Activated CD8-positive, alpha-beta memory T cell treated with anti-CD3 and anti-CD28 coated beads for 24 hours (primary cell): ENCODE data around the gene AFAP1L2.

ENCODE experiments used
- DNase-seq: peaks from one replicate; pipeline ENCODE4 v3.0.0-alpha.2; 2020

Gene AFAP1L2

GRCh38 chr10:114412907-114413797 is 8.8 kb upstream of the AFAP1L2 start:
- no peak for DNase-seq

DNA sequence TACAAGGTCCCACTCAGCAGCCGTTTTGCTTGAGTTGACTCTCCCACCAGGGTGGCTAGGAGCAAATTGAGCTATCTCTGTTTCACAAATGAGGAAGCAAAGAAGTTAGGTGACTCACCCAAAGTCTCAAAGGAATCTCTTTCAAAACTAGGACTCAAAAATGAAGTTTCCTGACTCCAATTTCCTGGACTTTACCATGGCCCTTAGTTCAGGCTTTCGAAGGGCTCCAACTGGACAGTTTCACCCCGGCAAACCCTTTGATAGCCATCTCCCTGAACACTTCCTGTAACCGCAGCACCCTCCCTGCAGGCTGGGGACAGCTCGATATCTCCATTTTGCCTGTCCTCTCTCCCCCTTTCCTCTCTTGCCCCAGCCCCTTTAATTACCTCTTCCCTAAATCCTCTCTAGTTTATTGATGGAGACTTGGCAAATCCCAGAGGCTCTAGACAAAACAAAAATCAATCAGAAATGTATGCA is 4.7 kb upstream of the AFAP1L2 start:
- DNase-seq: no peak

- no peak for DNase-seq
These were observed 4.0 kb upstream of the AFAP1L2 start for GRCh38 chr10:114408112-114408967.

- no peak for DNase-seq
These were observed 2.2 kb upstream of the AFAP1L2 start for GRCh38 chr10:114406455-114406854.

GRCh38 chr10:114405011-114405350 is 679 bp upstream of the AFAP1L2 start:
- no peak for DNase-seq

- no peak for DNase-seq
These were observed 651 bp downstream of the AFAP1L2 start for GRCh38 chr10:114403541-114404161.

DNA sequence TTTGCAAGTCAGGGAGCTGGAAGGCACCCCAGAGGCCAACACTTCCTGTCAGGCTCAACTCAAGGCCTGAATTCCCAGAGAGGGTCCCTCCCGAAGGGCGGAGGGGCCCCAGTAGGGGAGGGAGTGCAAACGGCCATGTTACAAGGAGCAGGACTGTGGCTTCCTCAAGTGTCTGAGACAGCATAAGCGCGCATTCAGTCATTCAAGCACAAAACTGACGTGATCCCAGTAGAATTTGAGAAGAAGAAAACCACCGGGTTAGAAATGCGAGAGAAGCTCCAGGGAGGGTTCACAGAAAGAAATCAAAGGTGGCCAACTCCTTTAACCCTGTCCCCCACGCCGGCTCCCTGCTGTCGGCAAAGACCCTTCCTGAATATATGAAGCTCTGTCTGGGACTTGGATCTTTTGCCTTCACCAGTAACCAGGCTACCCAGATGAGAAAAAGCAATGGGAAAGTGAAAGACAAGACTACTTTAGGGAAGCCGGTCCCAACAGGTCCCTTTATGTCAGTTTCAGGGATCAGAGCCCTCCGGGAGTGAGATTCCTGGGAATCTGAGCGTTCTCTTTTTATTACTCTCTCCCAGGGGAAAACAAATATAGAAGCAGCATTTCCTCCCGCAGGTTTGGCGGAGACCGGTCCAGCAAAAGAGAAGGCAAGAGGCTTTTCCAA is 1.3 kb downstream of the AFAP1L2 start:
- DNase-seq: no peak

GRCh38 chr10:114402233-114402632 is 2.1 kb downstream of the AFAP1L2 start:
- DNase-seq: no peak

DNA sequence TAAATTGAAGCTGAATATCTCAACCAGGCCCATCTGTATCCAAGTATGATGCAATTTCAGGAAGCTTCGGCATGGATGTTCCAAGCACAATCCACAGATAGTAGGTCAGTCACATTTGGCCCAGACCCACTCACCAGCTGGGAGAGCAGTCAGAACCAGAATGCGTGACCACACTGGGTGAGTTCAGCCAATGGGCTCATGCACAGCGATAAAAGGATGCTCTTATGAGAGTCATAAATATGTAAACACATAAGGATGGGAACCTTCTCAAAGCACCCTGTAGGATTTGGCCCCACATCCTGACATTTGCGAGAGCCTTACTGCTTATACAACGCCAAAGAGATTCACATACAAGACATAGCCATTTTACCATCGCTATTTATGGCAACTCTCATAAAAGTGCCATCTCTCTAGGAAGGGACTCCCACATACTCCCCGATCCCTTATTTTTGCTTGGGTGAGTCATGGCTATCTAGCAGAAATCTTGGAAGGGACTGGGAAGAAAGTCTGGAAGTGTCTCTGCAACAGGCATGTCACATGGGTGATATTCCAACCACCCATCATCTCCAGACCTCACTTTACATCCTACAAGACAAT is 3.0 kb downstream of the AFAP1L2 start:
- no peak for DNase-seq

DNA sequence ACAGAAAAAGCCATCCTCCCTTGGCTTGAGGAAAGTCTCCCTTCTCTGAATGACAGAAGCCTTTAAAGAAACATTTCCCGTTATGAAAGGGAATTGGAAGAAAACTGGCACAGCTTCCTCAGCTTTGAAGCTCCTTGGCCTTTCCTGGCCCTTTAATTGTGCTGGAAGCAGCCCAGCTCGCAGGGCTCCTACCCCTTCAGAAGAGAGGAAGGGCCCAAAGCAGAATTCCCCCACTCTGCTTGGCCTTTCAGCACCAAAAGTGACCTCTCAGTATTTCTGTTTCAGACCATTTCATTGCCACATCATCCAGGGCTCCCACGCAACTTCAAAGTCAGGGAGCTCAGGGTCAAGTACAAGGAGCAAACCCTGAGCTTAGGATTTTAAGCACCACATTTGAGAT is 4.2 kb downstream of the AFAP1L2 start:
- DNase-seq: no peak

DNA sequence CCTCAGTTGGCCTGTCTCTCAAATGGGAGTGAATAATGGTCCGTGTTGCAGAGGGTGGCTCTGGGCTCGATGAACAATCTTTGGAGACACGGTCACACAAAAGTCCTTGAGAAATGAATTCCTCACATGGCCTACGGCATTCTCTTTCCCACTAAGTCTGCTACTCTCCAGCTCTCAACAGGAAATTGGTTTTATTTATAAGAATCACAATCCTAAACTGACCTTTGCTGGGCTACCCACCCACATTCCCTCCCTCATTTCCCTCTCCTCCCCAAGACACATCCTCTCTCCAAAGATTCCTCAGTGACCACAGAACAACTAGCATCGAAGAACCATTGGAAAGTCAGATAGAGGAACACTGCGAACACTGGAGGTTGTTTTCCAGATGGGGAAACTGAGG is 4.7 kb downstream of the AFAP1L2 start:
- no peak for DNase-seq

DNA sequence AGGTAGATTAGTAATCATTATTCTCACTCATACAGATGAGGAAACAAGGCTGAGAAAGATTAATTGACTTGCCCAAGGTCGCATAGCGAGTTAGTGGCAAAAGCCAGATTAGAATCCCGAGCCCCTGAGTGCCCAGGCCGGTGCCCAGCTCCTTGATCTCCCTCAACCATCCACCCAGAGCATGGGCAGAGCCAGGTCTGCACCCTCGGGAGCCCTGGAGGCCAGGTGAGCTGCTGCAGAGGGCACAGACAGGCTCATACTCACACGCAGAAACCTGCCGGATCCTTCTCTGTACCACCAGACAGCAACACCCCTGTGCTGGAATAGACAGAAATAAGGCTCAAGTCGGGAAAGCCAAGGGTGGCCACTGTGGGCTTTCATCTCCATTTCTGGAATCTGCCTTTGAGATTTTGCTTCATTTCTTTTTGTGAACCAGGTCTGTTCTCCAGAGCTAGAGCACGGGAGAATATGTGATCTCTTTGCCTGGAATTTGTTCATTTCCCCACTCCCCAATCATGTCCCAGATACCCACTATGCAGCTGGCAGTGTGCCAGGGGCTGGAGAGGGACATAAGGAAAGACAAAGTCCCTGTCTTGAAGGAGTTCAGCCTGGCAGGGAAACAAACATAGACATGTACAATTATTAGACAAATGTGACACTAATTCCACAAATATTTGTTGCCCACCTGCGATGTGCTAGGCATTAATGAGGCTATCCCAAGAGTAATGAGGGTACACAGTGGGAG is 5.5 kb downstream of the AFAP1L2 start:
- DNase-seq: no peak

DNA sequence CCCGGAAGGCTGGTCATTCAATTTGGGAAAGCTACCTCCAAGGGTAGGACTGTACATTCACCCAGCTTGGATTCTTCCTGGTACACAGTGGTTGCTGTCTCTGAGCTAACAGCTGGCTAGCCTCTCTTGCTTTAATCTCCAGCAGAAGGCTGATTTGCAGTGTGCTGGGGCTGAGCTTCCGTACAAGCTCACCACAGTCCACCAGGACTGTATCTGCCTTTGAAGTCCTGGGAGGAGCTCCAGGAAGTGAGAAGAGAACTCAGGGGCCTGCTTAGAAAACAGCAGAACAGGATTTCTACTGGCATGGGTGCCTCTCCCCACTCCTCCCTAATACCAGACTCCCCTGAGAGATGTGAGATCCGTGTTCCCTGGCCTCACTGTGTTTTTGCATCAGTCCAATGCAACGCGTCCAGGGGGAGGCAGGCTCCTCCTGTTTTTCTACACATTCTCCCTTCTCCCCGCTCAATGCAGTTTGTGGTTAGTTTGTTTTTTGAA is 6.6 kb downstream of the AFAP1L2 start:
- no peak for DNase-seq

- DNase-seq: no peak
These were observed 7.8 kb downstream of the AFAP1L2 start for GRCh38 chr10:114396464-114396863.

GRCh38 chr10:114395366-114396022 is 8.8 kb downstream of the AFAP1L2 start:
- no peak for DNase-seq

DNA sequence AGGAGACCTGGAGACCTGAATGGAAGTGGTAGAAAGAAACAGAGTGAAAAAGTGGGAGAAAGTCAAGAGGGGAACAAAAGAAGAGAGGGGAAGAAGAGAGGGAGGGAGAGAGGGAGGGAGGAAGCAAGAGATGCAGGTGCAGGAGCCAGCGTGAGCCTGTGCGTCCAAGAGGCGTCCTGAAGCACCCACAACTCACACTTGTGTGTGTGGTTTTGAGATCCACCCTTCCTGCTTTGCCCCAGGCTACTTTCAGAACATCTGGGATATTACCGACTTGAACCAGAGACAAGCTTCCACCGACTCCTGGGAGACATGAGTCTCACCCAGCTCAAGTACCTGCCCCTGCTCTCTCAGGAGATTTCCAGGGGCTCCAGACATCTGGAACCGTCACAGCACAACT is 9.8 kb downstream of the AFAP1L2 start:
- DNase-seq: no peak

DNA sequence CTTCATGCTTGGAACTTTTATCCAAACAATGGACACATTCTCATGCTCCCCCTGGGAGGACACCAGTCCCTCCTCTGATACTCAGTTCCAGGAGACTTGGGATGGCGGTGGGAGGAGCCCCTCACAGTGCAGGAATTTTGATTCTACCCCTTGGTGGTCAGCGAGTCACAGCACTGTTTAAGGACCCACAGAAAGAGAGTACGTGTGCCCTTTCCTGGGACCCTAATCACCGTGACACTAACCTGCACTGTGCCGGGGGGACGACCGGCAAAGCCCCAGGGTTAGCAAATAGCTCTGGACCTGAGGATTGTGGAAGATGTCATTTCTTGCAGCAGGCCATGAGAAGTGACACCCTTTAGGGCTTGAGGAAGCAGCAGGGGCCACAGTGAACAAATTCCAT is 10.4 kb downstream of the AFAP1L2 start:
- DNase-seq: no peak

GRCh38 chr10:114393482-114393881 is 10.8 kb downstream of the AFAP1L2 start:
- DNase-seq: no peak

DNA sequence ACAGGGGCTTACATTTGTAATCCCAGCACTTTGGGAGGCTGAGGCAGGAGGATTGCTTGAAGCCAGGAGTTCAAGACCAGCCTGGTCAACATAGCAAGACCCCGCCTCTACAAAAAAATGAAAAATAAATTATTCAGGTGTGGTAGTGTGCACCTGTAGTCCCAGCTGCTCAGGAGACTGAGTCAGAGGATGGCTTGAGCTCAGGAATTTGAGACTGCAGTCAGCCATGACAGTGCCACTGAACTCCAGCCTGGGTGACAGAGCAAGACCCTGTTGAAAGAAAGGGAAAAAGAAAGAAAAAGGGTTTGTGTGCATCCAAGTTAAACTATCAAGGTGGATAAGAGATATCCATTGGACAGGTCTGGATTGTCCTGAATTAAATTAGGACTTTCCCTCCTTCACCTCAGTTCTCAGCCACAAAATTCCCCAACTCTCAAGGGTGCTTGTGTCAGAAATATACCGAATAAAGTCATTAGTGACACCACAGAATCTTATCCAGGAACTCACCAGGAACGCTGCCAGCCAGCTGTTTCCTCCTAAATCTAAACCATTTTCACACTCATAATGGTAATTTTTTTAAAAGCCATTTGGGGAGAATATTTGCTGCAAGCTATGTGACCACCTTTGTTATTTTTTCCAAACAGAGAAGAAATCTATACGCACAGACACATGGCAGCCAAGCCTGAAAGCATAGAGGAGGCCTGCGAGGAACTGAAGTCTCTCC is 12.0 kb downstream of the AFAP1L2 start:
- DNase-seq: no peak

DNA sequence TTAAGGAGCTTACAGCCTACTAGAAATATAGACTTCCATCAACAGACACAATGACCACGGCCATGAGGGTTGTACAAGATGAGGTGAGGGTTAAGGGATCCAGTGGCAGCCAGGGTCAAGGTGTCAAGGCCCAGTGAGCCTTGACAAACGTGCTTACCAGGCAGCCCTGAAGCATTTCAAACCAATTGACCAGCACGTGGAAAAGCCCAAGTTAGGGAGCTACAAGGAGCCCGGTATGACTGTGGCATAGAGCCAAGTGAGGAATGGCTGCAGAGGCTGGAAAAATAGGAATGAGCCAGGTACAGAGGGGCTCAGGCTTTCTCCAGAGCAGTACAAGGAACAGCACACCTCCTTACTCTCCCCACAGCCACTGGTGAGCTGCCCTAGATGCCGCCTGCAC is 12.7 kb downstream of the AFAP1L2 start:
- no peak for DNase-seq
